ENCODE data around the gene ATXN1L.

GRCh38 chr16:71899171-71899570 lies 53.4 kb downstream of the ATXN1L start:
- TF ChIP-seq CTCF (IDR thresholded peaks at IDR 0.05) (no peak), POLR2A (IDR thresholded peaks at IDR 0.05) (no peak)
